Heart left ventricle (tissue), 13 donors: Measurements from ENCODE around the gene LCE2A.
"Not testable (repeated sequence)": the region's sequence is repeated elsewhere in the genome, so short reads cannot be mapped to it uniquely, and the experiment has no call there.

Source experiments
- POLR2A ChIP-seq, 2 donors: fragments of 450-650 bp; IDR thresholded peaks; one replicate each; pipeline ENCODE4 v1.6.1; 2017; ENCODE audit warnings: antibody characterized with exemption in 2 of 2, mild to moderate bottlenecking in 2 of 2, moderate library complexity in 2 of 2
- TF ChIP-seq, protein P1 (sequence below), 12 donors: fragments of 200-600 bp; sonication (generic) in 4 of 12; IDR thresholded peaks; one replicate each; pipeline versions ENCODE4 v1.5.0 to v1.8.0; 2018 to 2022; ENCODE audit warnings: antibody characterized with exemption in 12 of 12, mild to moderate bottlenecking in 5 of 12
- donor health status: ischemic (EF 13 %, LVEDD 7.1; RV severe dilation, severe dysfunction).
- donor health status: DM: no; HTN: yes; CAD: no.
- donor health status: DM: no; HTN: no; CAD: no.
- donor health status: ischemic (EF 25% LVEDD 6.9; RV normal size, moderate dysfunction).
- donor health status: ischemic (EF 25% LVEDD 5.7; RV mildly dilated, moderate dysfunction).
- donor health status: ischemic (EF 35%, LVEDD 5.7; RV mildly dilated, moderate dysfunction).
- donor health status: nonischemic (EF 11% LVEDD 7.7; RV severe dilation, severe dysfunction).
- donor health status: DM: yes; HTN: yes; CAD: no.
- donor health status: PGD.
- donor health status: ischemic (EF 29% LVEDD 5.4; RV normal size, mild dysfunction).
- donor health status: nonischemic (EF 23%, LVEDD 6.1; RV moderate dilation, normal function).

DNA sequence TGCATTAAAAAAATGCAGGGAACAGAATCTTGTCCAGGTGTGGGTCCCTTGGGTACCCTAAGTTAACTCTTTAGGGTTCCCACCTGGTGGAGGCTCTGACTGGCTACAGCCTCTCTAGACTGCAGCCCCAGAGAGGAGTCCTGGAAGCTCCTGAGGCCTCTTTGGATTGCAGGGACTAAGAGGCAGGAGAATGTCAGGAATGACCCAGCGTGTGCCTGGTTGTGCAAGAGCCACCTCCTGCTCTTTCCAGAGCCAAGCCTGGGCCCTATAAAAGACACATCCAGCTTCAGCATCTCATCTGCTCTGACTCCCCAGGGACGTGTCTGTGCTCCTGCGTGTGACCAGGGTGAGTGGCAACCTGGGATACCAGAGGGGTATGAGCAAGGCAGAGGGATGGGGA is 23.2 kb upstream of the LCE2A start, which contains the start of gene LCE2C:
- TF ChIP-seq, protein P1, sequence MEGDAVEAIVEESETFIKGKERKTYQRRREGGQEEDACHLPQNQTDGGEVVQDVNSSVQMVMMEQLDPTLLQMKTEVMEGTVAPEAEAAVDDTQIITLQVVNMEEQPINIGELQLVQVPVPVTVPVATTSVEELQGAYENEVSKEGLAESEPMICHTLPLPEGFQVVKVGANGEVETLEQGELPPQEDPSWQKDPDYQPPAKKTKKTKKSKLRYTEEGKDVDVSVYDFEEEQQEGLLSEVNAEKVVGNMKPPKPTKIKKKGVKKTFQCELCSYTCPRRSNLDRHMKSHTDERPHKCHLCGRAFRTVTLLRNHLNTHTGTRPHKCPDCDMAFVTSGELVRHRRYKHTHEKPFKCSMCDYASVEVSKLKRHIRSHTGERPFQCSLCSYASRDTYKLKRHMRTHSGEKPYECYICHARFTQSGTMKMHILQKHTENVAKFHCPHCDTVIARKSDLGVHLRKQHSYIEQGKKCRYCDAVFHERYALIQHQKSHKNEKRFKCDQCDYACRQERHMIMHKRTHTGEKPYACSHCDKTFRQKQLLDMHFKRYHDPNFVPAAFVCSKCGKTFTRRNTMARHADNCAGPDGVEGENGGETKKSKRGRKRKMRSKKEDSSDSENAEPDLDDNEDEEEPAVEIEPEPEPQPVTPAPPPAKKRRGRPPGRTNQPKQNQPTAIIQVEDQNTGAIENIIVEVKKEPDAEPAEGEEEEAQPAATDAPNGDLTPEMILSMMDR (IDR thresholded peaks at IDR 0.05), result not testable (repeated sequence)
- TF ChIP-seq POLR2A (IDR thresholded peaks at IDR 0.05), result not testable (repeated sequence)
